CD14-positive monocyte (primary cell): ENCODE measurements around the gene MMAB. TPM values are rescaled to one million over a fixed set of nuclear protein-coding genes. Genes with fewer than 3 reads are reported as not detected.

ENCODE experiments used
- DNase-seq, 3 donors: peaks; one replicate each; pipeline ENCODE4 v3.0.0-alpha.2; 2011 to 2022
- H2AFZ ChIP-seq: 2 replicates; pipeline ENCODE4 v1.6.0; 2012; ENCODE audit warnings: mild to moderate bottlenecking, low read depth, low read length, inconsistent platforms; ENCODE audit not compliant: insufficient read depth, poor library complexity, severe bottlenecking
- H3K27ac ChIP-seq, 2 donors: 1 replicate in 1 of 2; 2 replicates in 1 of 2; pipeline ENCODE4 v1.5.1; 2012 to 2013; ENCODE audit warnings: low read length in 2 of 2, control low read depth in 1 of 2, inconsistent platforms in 1 of 2, low read depth in 1 of 2, mild to moderate bottlenecking in 1 of 2
- H3K27me3 ChIP-seq, 2 donors: one replicate each; pipeline versions ENCODE4 v1.6.0 to v1.6.1; 2011 to 2013; ENCODE audit warnings: low read length in 2 of 2; ENCODE audit not compliant: control insufficient read depth in 2 of 2, insufficient read depth in 2 of 2
- H3K36me3 ChIP-seq, 2 donors: replicated peaks in 1 of 2; 1 replicate in 1 of 2; 2 replicates in 1 of 2; pipeline versions ENCODE4 v1.5.1 to v1.6.1; 2012 to 2013; ENCODE audit warnings: low read length in 2 of 2, control low read depth in 1 of 2, inconsistent platforms in 1 of 2, mild to moderate bottlenecking in 1 of 2; ENCODE audit not compliant: insufficient read depth in 2 of 2, control insufficient read depth in 1 of 2
- H3K4me1 ChIP-seq, 2 donors: 1 replicate in 1 of 2; 2 replicates in 1 of 2; pipeline versions ENCODE4 v1.5.1 to v1.6.1; 2012 to 2013; ENCODE audit warnings: low read length in 2 of 2, control low read depth in 1 of 2, inconsistent platforms in 1 of 2, mild to moderate bottlenecking in 1 of 2, moderate library complexity in 1 of 2; ENCODE audit not compliant: insufficient read depth in 2 of 2, control insufficient read depth in 1 of 2
- H3K4me2 ChIP-seq: replicated peaks from 2 replicates; pipeline ENCODE3; 2012; ENCODE audit warnings: low read length, moderate library complexity, mild to moderate bottlenecking; ENCODE audit not compliant: poor library complexity, severe bottlenecking; ENCODE audit errors: extremely low read depth
- H3K4me3 ChIP-seq, 3 experiments: fragments of 200-600 bp in 1 of 3; sonication (generic) in 1 of 3; replicated peaks in 1 of 3; 1 replicate in 2 of 3; 2 replicates in 1 of 3; pipeline ENCODE4 v1.5.1; 2011 to 2013; ENCODE audit warnings: low read length in 3 of 3, mild to moderate bottlenecking in 3 of 3, control low read depth in 2 of 3, low read depth in 2 of 3, inconsistent platforms in 1 of 3, moderate library complexity in 1 of 3
- H3K79me2 ChIP-seq: 2 replicates; pipeline ENCODE4 v1.6.0; 2012; ENCODE audit warnings: mild to moderate bottlenecking, control low read depth, inconsistent platforms, low read length, moderate library complexity; ENCODE audit not compliant: insufficient read depth
- H3K9ac ChIP-seq: 2 replicates; pipeline ENCODE4 v1.6.0; 2017; ENCODE audit warnings: low read length, mild to moderate bottlenecking; ENCODE audit not compliant: insufficient read depth, poor library complexity, severe bottlenecking
- H3K9me3 ChIP-seq, 2 donors: replicated peaks in 1 of 2; 1 replicate in 1 of 2; 2 replicates in 1 of 2; pipeline versions ENCODE4 v1.5.1 to v1.6.1; 2012 to 2013; ENCODE audit warnings: low read length in 2 of 2, control low read depth in 1 of 2; ENCODE audit not compliant: control insufficient read depth in 1 of 2, insufficient read depth in 1 of 2
- H4K20me1 ChIP-seq: 2 replicates; pipeline ENCODE4 v1.6.0; 2012; ENCODE audit warnings: mild to moderate bottlenecking, low read length, control low read depth, moderate library complexity; ENCODE audit not compliant: insufficient read depth
- H3K27ac Mint-ChIP-seq, 7 donors: one replicate each; pipeline ENCODE4 v1.8.0; 2020; ENCODE audit warnings: mild to moderate bottlenecking in 7 of 7, mixed read lengths in 7 of 7, moderate library complexity in 6 of 7, inconsistent platforms in 2 of 7
- H3K27me3 Mint-ChIP-seq, 3 donors: one replicate each; pipeline ENCODE4 v1.8.0; 2021 to 2022; ENCODE audit warnings: low read depth in 3 of 3, mild to moderate bottlenecking in 3 of 3, mixed read lengths in 3 of 3, moderate library complexity in 3 of 3, inconsistent platforms in 1 of 3
- H3K36me3 Mint-ChIP-seq, 2 donors: one replicate each; pipeline ENCODE4 v1.8.0; 2020; ENCODE audit warnings: mixed read lengths in 2 of 2, inconsistent platforms in 1 of 2, mild to moderate bottlenecking in 1 of 2
- H3K4me1 Mint-ChIP-seq: one replicate; pipeline ENCODE4 v1.8.0; 2020; ENCODE audit warnings: mild to moderate bottlenecking, mixed read lengths
- H3K4me3 Mint-ChIP-seq, 2 donors: one replicate each; pipeline ENCODE4 v1.8.0; 2020; ENCODE audit warnings: mild to moderate bottlenecking in 2 of 2, mixed read lengths in 2 of 2, moderate library complexity in 1 of 2
- H3K9me3 Mint-ChIP-seq, 7 donors: one replicate each; pipeline ENCODE4 v1.8.0; 2020 to 2022; ENCODE audit warnings: mixed read lengths in 7 of 7, mild to moderate bottlenecking in 6 of 7, moderate library complexity in 6 of 7, inconsistent platforms in 2 of 7
- CTCF ChIP-seq: fragments of 200-600 bp; IDR thresholded peaks from one replicate; pipeline ENCODE4 v1.8.0; 2022; ENCODE audit warnings: antibody characterized with exemption, mild to moderate bottlenecking
- WGBS: methylation state at CpG from one replicate; pipeline ENCODE4 v1.1.5; 2013; ENCODE audit warnings: missing lambda C conversion rate; ENCODE audit not compliant: insufficient coverage; 5-methylcytosine and 5-hydroxymethylcytosine counted together
- intact Hi-C, 2 donors: fragments of 100-400 bp; cut with micrococcal nuclease; formaldehyde crosslinking; loops; one replicate each; pipeline versions ENCODE4 v1.15.0 to v1.15.1; 2023
- polyA plus RNA-seq, 3 donors: library from polyadenylated mRNA; depleted of rRNA in 1 of 3; unstranded in 2 of 3; stranded (reverse) in 1 of 3; fragments of 300-500 nt in 2 of 3; fragments of >200 nt in 1 of 3; fragmentation: Illumina TruSeq in 2 of 3; gene quantifications; 1 replicate in 2 of 3; 2 replicates in 1 of 3; pipeline ENCODE4 v1.2.3, GENCODE V29; 2012 to 2021

The MMAB gene
- polyA plus RNA-seq, 3 donors = 5.0 to 15.6 (median 12.4) TPM

DNA sequence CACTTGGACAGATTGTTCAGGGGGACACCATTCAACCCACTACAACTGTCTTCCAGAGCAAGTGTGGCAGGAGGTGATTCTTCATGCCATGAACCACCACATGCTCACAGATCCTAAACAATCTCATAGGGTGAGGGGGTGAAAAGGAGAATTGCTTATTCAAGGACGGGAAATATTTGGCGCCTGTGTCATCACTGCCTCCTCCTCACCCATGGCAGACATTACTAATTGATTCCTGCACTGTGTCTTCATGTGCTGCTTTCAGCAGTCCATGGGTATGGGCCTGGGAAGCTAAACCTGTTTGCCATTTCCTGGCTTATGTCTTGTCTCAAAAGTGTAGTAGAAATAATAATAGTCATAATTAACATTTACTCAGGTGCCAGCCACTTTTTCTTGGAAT lies 31.3 kb downstream of the MMAB start:
- WGBS = no CpG with 5 or more reads among the region's 2 CpGs
- Mint-ChIP-seq H3K9me3 (no peaks in the 10 kb centered on the region), H3K27ac (no peak overlapping the region), H3K4me1 (peaks cover 6% of the 10 kb centered on the region), H3K4me3 (no peak overlapping the region), H3K27me3 (peaks cover 0 to 8% (median 5%) of the 10 kb centered on the region in 3 donors), H3K36me3 (no peaks in the 10 kb centered on the region)
- H3K27me3 ChIP-seq = no peaks in the 10 kb centered on the region
- H3K4me1 ChIP-seq = no peaks in the 10 kb centered on the region
- no peak overlapping the region for H3K9ac ChIP-seq
- H3K36me3 ChIP-seq = no peaks in the 10 kb centered on the region
- no peaks in the 10 kb centered on the region for H4K20me1 ChIP-seq
- no peak for TF ChIP-seq CTCF
- H3K79me2 ChIP-seq = no peaks in the 10 kb centered on the region
- H2AFZ ChIP-seq = no peak overlapping the region
- intact Hi-C loops = no loop called here
- H3K4me2 ChIP-seq = no peak overlapping the region
- no peak for DNase-seq
- H3K9me3 ChIP-seq = no peaks in the 10 kb centered on the region
- H3K27ac ChIP-seq = no peak overlapping the region
- H3K4me3 ChIP-seq = no peak overlapping the region

- WGBS = 100% methylated on average over 4 of the region's 4 CpGs
- H3K4me2 ChIP-seq = no peak overlapping the region
These were observed 31.9 kb downstream of the MMAB start for GRCh38 chr12:109541413-109541726.

More at GRCh38 chr12:109541413-109541726, 31.9 kb downstream of the MMAB start:
- H3K9me3 ChIP-seq = no peaks in the 10 kb centered on the region
- no peaks in the 10 kb centered on the region for H3K27me3 ChIP-seq
- peaks cover 0 to 3% of the 10 kb centered on the region in 2 donors for H3K36me3 Mint-ChIP-seq
- H3K9me3 Mint-ChIP-seq = no peaks in the 10 kb centered on the region
- H3K27ac ChIP-seq = no peak overlapping the region
- H3K4me1 ChIP-seq = no peaks in the 10 kb centered on the region
- H3K9ac ChIP-seq = no peak overlapping the region
- TF ChIP-seq CTCF = no peak
- H3K36me3 ChIP-seq = peaks cover 0 to under 1% of the 10 kb centered on the region in 2 donors
- no peaks in the 10 kb centered on the region for H4K20me1 ChIP-seq
- H3K4me3 Mint-ChIP-seq = no peak overlapping the region
- no peak for DNase-seq
- no peak overlapping the region for H3K4me3 ChIP-seq
- H3K27me3 Mint-ChIP-seq = peaks cover 0 to 5% (median 0%) of the 10 kb centered on the region in 3 donors
- no peak overlapping the region for H3K27ac Mint-ChIP-seq
- peaks cover 6% of the 10 kb centered on the region for H3K4me1 Mint-ChIP-seq
- intact Hi-C loops = no loop called here
- H3K79me2 ChIP-seq = no peaks in the 10 kb centered on the region
- no peak overlapping the region for H2AFZ ChIP-seq
